NCI-H774 (cell line): Measurements from ENCODE around the gene PTOV1.

Experiments
- DNase-seq: peaks from one replicate; lab custom pipeline; 2025; lab: John Stamatoyannopoulos, UW

Gene PTOV1

DNA sequence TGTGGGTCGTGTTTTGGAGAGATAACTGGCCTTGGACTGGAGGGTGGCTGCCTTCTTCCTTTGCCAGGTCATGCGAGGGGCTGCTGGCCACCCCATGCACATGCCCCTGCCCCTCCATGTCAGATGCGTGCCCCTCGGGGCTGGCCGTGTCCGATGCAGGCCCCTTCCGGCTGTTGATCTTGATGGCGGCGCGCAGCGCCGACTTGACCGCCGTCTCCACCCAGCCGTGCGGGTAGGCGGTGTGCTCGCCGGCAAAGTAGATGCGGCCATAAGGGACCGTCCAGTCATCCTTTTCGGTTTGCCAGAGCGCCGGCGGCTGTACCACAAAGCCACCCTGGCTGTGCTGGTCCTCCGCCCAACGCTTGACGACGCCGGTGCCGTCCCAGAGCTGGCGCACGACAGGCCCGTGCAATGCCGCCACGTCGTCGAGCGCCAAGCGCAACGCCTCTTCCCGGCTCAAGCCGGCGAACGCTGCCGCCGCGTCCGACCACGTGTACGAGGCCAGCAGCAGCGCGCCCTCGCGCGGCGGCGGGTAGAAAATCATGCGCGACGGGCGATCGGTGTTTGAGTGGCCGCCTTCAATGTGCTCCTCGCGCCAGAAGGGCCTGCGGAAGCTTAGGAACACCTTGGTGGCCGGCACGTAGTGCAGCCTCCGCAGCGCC lies 38.9 kb downstream of the PTOV1 start:
- no peak for DNase-seq

DNA sequence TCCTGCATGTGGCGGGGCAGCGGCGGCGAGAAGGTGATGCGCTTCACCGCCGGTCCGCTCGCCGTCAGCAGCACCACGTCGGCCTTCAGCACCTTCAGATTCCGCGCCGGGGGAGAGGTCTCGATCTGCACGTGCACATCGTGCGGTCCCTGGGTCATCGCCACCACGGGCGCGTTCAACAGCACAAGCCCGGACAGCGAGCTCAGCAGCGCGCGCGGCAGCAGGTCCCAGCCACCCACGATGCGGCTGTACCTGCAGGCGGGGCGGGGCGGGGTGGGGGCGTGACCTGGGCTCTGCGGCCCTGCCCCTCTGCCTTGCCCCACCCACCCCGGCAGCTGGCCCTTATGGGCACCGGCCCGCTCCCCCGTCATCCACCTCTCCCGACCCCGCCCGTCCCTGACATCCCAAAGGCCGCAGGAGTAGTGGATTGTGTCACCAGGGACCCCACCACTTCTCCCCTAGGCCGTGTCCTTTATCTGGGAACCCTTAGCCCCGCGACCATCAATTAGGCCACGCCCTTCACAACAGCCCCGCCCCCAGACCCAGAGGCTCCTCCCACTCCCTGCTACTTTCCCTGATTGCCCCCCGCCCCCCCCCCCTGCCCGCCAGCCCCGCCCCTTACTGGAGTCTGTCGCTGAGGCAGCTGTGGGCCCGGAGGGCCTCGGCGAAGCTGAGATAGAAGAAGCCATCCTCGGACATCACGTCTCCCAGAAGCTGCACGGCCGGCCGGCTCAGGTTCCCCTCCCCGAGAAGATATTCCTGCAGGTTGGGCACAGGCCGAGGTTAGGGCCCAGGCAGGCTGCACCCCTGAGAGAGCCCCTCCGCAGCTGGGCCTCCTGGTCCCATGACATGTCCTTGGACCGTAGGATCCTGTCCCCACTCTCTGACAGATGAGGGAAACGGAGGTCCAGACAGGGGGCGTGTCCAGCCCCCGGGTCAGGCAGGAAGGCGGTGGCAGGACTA lies 39.7 kb downstream of the PTOV1 start:
- DNase-seq: no peak

- DNase-seq: no peak
These were observed 40.4 kb downstream of the PTOV1 start for GRCh38 chr19:49891393-49891792.

- DNase-seq: no peak
These were observed 41.8 kb downstream of the PTOV1 start for GRCh38 chr19:49892716-49893115.

- DNase-seq: no peak
These were observed 43.2 kb downstream of the PTOV1 start for GRCh38 chr19:49894011-49894664.

DNA sequence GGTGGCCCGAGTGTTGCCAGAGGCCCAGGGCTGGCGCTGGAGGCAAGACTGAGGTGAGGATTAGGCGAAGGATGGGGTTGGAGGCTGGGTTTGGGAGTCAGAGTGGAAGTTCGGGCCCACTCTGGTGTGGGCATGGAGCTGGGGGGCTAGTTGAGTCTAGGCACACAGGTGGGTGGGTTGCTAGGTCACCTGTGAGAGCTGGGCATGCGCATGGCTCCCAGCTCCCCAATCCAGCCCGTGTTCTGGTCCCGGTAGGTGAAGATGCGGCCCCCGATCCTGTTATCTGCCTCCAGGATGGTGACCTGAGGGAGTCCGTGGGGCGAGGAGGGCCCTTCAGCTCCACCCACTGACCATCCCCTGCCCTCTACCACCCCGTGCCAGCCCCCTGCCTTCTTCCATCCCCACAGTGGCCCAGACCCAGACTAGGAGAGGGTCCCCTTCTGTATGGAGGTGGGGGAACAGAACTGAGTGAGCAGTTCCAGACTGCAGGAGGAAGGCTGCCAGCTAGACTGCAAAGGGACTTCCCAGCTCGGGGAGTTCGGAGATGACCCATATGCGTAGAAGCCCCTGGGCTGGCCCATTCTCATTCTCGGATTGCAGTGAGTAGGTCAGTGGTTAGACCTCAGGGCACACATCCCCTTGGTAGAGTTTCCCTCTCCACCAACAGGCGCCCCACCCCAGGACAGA lies 44.1 kb downstream of the PTOV1 start:
- no peak for DNase-seq

DNA sequence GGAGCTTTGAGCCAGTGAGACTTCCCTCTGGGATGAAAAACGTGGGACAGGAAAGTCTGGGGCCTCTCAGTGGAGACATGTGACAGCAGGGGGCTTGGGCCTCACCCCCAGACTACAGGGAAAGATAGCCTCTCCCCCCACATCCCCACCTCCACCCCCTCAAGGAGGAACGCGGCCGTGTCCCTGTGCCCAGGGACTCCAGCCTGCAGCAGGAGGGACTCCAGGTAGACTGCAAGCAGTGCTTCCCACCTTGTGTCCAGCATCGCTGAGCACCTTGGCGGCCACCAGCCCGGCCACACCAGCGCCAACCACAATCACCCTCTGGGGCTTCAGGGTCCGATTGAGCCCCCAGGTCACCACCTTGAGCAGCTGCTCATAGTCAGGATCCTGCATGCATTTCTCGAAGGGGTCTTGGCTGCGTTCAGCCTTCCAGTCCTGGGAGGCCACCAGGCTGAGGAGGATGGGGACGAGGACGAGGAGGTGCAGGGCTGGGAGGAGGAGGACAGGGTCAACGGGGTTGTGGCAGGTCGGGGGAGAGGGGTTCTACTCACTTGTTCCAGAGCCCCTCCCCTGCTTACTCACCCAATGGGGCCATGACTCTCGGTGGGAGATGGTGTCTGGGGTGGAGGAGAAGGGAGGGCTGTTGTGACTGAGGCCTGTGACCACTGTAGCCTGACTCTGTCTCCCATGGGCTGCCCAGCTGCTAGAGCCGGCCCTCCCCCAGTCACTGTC lies 44.8 kb downstream of the PTOV1 start:
- no peak for DNase-seq

GRCh38 chr19:49896863-49897621 lies 46.1 kb downstream of the PTOV1 start, which contains the start of gene IL4I1:
IL4I1 (minus strand) TSS chr19:49896887; CDS start chr19:49896160, 727 bp downstream.
- no peak for DNase-seq

GRCh38 chr19:49904136-49904535 lies 53.2 kb downstream of the PTOV1 start:
- no peak for DNase-seq

GRCh38 chr19:49906879-49907564 lies 56.1 kb downstream of the PTOV1 start:
- no peak for DNase-seq

GRCh38 chr19:49907745-49908446 lies 56.9 kb downstream of the PTOV1 start:
- no peak for DNase-seq

- DNase-seq: no peak
These were observed 57.8 kb downstream of the PTOV1 start for GRCh38 chr19:49908480-49909420.

- no peak for DNase-seq
These were observed 59.2 kb downstream of the PTOV1 start for GRCh38 chr19:49910179-49910578.
